HG03064 (cell line): ENCODE measurements around the gene OR8H2.
"Not testable (repeated sequence)": the region's sequence is repeated elsewhere in the genome, so short reads cannot be mapped to it uniquely, and the experiment has no call there.

Experiments used
- ATAC-seq: cut with Tn5 transposase; IDR thresholded peaks from one replicate; pipeline ENCODE4 v1.9.1; 2021; ENCODE audit warnings: low read depth; ENCODE audit not compliant: unreplicated experiment

Gene OR8H2, protein sequence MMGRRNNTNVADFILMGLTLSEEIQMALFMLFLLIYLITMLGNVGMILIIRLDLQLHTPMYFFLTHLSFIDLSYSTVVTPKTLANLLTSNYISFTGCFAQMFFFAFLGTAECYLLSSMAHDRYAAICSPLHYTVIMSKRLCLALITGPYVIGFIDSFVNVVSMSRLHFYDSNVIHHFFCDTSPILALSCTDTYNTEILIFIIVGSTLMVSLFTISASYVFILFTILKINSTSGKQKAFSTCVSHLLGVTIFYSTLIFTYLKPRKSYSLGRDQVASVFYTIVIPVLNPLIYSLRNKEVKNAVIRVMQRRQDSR

DNA sequence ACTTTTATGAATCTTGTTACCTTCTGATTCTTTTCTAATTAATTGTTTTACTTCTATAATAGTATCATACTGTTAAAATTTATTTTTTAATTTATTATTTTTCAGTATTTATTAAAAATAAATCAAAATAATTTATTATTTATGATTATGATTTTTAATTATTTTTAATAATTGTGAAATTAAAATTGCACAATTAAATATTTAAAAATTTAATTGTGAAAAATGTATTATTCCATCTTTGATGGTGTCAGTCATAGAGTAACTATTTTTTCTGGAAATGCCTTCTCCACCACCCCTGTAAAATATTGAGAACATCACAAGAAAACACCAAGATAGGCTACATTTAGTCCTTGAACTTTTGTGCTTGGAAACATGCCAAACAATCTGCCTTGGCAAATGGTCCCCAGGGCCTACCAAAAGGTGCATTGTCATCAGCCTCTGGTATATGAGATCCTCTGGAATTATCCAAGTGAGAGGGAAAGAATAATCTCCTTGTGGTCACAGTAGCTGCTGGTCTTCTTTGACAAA, at the start of gene OR8H2:
TSS of gene OR8H2 (plus strand) at position 478 of the 528 bp plus-strand sequence. CDS start 1,356 bp downstream, outside the sequence.
- no peak for ATAC-seq

DNA sequence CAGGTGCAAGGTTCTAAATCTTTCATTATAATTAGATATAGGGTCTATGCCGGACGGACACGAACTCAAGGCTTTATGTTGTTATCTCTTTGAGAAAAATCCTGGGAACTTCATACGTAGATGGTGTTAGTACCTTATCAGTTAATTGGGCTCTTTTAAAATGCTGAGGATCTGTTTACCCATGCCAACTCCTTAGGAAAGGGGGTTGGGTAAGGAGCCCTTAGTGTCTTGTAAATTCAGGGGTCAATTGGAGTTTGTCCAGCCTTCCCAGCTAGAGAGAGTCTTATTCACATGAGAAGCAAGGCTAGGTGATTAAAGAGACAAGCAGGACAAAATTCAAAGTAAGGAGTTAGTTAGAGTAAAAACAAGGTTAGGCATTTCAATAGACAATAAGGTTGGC, 47.1 kb upstream of the OR8H2 start:
- ATAC-seq = not testable (repeated sequence)

DNA sequence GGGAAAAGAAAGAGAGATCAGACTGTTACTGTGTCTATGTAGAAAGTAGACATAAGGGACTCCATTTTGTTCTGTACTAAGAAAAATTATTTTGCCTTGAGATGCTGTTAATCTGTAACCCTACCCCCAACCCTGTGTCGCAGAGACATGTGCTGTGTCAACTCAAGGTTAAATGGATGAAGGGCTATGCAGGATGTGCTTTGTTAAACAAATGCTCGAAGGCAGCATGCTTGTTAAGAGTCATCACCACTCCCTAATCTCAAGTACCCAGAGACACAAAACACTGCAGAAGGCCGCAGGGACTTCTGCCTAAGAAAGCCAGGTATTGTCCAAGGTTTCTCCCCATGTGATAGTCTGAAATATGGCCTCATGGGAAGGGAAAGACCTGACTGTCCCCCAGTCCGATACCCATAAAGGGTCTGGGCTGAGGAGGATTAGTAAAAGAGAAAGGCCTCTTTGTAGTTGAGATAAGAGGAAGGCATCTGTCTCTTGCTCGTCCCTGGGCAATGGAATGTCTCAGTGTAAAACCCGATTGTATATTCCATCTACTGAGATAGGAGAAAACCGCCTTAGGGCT, 45.7 kb upstream of the OR8H2 start:
- ATAC-seq = not testable (repeated sequence)

DNA sequence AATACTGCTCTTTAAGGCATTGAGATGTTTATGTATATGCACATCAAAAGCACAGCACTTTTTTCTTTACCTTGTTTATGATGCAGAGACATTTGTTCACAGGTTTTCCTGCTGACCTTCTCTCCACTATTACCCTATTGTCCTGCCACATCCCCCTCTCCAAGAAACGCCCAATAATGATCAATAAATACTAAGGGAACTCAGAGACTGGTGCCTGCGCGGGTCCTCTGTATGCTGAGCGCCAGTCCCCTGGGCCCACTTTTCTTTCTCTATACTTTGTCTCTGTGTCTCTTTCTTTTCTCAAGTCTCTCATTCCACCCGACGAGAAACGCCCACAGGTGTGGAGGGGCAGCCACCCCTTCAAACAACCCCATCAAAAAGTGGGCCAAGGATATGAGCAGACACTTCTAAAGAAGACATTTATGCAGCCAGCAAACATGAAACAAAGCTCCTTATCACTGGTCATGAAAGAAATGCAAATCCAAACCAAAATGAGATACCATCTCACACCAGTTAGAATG, 45.2 kb upstream of the OR8H2 start:
- not testable (repeated sequence) for ATAC-seq

DNA sequence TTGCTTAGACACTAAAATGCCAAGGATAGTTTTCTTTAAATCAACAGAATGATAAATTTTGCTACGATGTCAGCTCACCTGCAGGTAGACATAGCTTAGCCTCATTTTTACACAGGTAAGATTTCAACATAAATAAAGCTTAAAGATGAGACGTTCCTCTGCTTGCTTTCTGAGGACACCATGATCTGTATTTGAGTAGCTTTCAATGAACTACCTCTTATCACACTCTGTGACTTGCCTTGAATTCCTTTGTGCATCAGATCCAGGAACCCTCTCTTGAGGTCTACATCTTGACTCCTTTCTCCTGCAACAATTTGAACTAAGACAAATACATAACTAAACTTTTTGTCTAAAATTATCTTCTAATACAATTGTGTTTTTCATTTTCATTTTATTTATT, 36.5 kb upstream of the OR8H2 start:
- no peak for ATAC-seq

DNA sequence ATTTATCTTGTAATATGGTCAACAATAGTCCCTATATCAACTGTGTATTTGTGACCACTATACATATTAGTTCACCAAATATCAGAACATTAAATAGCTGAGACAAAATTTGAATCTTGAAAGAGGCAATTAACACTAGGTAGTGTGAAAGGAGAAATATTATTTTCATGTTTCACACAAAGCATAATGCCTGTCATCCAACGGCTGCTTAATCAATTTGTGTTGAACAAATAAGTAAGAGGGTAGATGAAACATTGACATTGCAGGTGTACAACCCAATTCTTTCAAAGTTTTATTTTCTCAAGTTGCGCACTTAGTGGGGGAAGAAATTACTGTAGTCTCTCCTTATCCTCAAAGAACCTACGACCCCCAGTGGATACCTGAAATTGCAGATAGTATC, 13.8 kb upstream of the OR8H2 start:
- ATAC-seq = no peak

DNA sequence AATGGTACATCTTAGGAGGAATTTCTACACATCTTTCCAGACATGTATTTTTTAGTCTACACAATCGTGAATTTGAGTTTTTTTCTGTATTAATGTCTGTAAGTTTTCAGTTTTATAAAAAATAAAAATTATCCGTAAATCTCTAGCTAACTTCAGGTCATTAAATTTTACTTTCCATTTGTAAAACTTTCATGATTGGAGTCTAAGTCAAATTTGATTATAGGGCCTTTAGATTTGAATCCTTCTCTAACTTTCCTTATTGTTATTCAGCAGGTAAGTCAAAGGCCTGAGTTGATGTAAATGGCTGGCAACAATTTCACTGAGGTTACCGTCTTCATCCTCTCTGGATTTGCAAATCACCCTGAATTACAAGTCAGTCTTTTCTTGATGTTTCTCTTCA, 10.5 kb upstream of the OR8H2 start, which contains the start of gene OR8I2:
TSS of gene OR8I2 (plus strand) at position 301 of the 400 bp plus-strand sequence. CDS start at position 301, 0 bp downstream.
- no peak for ATAC-seq

DNA sequence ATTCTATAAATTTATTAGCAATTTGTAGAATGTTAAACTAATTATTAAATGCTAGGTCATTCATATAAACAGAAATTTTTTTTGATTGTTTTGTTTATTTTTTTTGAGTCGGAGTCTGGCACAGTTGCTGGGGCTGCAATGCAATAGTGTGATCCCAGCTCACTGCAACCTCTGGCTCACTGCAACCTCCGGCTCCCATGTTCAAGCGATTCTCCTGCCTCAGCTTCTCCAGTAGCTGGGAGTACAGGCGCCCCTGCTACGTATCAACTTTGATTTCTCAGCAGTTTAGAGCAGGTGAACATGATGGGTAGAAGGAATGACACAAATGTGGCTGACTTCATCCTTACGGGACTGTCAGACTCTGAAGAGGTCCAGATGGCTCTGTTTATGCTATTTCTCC, 18.6 kb downstream of the OR8H2 start, which contains the start of gene OR8H3:
TSS of gene OR8H3 (plus strand) at position 301 of the 400 bp plus-strand sequence. CDS start at position 301, 0 bp downstream.
- no peak for ATAC-seq

DNA sequence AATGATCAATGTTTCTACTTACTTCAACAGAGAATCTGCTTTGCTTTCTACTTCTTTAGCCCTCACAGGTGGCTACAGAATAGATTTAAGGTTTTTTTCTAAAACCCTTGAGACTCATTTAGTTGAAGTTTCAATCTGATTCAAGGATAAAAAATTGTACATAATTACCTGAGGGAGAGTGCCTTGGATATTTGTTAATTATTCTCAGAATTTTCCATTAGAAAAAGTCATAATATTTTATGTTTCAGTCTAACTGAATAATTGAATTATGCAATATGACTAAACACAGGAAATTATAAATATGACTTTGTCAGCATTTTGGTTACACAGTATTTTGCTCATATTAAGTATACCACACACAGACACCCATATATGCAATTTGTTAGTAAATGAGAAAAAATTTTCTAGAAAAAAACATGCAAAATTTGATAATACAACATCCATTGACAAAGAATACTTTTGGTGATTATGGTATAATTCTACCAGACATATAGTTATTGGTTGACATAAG, 36.7 kb downstream of the OR8H2 start, which contains the start of gene OR8J3:
TSS of gene OR8J3 (minus strand) at position 51 of the 511 bp plus-strand sequence. CDS start 2,483 bp downstream, outside the sequence.
- no peak for ATAC-seq

DNA sequence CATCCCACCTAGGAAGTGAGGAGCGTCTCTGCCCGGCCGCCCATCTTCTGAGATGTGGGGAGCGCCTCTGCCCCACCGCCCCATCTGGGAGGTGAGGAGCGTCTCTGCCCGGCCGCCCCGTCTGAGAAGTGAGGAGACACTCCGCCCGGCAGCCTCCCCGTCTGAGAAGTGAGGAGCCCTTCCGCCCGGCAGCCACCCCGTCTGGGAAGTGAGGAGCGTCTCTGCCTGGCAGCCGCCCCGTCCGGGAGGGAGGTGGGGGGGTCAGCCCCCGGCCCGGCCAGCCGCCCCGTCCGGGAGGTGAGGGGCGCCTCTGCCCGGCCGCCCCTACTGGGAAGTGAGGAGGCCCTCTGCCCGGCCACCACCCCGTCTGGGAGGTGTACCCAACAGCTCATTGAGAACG, 40.2 kb downstream of the OR8H2 start:
- not testable (repeated sequence) for ATAC-seq

DNA sequence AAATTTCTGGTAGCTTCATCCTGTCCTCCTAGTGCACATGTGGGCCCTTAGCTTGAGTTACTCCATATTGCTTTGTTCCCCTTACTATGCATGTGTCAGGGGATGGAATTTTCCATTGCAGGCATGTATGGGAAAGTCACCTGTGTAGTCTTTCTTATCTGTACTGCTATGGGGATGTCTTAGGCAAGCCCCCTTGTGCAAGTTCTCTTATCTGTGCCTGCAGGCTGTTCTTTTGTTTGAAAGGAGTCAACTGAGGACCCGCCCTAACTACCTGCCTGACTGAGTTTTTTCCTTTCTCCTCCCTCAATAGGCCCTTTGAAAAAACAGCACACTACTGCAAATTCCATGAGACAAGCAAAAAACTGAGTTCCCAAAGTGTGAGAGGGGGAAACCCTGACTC, 47.9 kb downstream of the OR8H2 start:
- ATAC-seq = no peak

DNA sequence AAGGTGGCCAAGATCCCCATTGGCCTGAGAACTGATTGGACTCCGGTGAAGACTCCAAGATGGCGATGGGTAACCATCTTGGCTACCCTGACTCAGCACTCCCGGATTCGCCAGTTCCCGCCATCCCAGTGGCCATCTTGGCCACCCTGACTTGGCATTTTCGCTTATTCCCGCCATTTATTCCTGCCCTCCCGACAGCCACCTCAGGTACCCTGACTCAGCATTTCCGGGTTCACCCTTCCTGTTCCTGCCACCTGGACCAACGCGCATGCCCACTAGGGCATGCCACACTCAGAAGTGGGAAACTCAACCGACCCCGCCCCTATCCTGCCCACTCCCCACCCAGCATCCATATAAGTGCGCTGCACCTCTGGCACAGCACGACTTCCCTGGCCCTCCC, 48.8 kb downstream of the OR8H2 start:
- no peak for ATAC-seq
